Activated naive CD4-positive, alpha-beta T cell treated with anti-CD3 and anti-CD28 coated beads, Interleukin-2, amount 50 U/mL, for 16 hours (primary cell): ENCODE results near the gene SGSM1.
A peak's percentile ranks its signal among the peaks of the same experiment; 100 is the strongest.
"Not testable (repeated sequence)": the region's sequence is repeated elsewhere in the genome, so short reads cannot be mapped to it uniquely, and the experiment has no call there.

Experiments
- DNase-seq: peaks from one replicate; pipeline ENCODE4 v3.0.0-alpha.2; 2020

The SGSM1 gene

DNA sequence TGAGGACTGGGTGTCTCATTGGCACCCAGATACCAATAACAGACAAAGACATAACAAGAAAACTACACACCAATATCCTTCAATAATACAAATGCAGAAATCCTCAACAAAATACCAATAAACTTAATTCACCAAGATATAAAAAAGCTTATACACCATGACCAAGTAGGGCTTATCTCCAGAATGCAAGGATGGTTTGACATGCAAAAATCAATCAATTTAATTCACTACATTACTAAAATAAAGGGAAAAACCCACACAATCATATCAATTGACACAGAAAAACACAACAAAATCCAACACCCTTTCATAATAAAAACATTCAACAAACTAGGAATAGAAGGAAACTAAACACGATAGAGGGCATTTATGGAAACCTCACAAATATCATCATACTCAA is 99.9 kb downstream of the SGSM1 start:
- DNase-seq = no peak

- DNase-seq = not testable (repeated sequence)
These were observed 101.1 kb downstream of the SGSM1 start for GRCh38 chr22:24907101-24907500.

DNA sequence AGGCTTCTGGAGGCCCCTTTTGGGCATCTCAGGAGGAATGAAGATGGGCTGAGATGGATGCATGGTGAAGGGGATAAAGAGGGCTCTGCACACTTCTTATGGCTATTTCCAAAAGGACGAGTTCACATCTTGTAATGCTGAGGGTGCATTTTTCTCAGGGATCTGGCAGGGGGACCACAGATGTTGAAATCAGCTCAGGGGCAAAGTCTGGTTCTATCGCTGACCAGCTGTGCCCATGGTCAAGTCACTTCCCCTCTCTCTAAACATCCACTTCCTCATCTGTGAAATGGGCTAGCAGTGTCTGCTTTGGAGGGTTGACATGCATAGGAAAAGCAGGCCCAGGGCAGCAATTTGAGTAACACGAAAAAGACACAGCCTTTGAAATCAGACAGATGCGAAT is 114.0 kb downstream of the SGSM1 start:
- no peak for DNase-seq

GRCh38 chr22:24925586-24926427 is 119.8 kb downstream of the SGSM1 start:
- no peak for DNase-seq

GRCh38 chr22:24926428-24926725 is 120.4 kb downstream of the SGSM1 start:
- DNase-seq = no peak

GRCh38 chr22:24926849-24927579 is 121.0 kb downstream of the SGSM1 start:
- DNase-seq = no peak

DNA sequence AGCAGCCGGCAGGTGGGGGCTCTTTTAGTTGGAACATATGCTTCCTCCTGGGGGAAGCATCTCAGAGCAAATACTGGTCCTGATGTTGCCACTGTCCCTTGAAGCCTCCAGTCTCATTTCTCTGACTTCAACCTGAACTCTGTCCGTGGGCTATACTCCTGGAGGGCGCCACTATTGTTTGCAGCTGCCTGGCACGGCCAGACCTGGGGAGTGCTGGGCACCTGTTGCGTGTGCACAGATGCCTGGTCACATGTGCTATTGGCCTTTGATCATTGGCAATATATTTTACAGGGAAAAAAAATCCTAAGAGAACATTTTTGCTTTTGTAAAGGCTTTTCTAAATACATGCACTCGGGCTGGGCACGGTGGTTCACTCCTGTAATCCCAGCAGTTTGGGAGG is 122.3 kb downstream of the SGSM1 start:
- DNase-seq = no peak

DNA sequence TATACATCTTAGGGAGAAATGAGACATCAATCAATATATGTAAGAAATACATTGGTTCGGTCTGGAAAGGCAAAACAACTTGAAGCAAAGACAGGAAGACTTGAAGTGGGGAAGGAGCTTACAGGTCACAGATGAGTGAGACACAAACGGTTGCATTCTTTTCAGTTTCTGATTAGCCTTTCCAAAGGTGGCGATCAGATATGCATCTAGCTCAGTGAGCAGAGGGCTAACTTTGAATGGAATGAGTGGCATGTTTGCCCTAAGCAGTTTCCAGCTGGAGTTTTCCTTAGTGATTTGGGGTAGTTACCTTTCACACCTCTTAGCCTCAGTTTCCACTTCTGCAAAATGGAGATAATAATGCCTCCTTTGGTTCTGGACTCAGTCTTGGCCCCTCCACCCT is 124.7 kb downstream of the SGSM1 start:
- DNase-seq = no peak

DNA sequence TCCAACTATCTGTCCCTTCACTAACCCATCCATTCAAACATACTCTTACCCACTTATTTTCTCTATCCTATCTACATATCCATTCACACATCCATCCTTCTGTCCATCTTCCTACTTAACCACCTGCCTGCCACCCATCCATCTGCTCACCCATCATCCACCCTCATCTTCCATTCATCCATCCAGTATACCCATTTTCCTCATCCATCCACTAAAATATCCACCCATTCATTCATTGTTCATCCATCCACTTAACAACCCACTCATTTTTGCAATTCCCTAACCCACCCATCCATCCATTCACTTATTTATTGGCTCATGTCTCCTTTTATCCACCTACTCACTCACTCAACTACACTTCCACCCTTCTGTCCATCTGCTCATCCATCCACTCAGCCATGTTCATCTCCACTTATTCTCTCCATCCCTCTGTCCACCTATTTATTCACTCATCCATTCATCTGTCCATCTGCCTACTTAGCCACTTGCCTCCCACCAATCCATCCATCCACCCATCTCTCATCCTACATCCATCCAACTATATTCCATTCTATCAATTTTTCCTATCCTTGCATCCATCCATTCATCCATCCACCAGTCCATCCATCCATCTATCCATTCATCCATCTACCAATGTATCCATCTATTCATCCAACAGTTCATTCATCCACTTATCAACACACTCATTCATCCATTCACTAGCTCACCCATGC is 129.9 kb downstream of the SGSM1 start:
- no peak for DNase-seq

DNA sequence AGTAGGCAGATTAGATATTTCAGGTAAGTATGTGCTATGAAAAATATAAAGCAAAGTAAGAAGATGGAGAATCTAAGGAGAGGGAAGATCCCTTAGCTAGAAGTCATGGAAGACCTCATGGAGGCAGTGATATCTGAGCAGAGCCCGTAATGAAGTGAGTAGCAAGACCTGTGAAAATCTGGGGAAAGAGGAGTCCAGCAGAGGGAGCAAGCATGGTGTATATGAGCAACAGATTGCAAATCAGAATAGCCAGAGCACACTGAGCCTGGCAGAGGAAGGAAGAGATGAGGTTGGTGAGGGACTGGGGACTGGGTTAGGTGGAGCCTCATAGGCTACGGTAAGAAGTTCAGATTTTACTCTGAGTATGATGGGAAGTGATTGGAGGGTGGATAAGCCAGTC is 131.1 kb downstream of the SGSM1 start:
- DNase-seq = no peak

GRCh38 chr22:24938741-24939341 is 132.8 kb downstream of the SGSM1 start:
- DNase-seq = peak; percentile 12

GRCh38 chr22:24942301-24942700 is 136.3 kb downstream of the SGSM1 start:
- no peak for DNase-seq

DNA sequence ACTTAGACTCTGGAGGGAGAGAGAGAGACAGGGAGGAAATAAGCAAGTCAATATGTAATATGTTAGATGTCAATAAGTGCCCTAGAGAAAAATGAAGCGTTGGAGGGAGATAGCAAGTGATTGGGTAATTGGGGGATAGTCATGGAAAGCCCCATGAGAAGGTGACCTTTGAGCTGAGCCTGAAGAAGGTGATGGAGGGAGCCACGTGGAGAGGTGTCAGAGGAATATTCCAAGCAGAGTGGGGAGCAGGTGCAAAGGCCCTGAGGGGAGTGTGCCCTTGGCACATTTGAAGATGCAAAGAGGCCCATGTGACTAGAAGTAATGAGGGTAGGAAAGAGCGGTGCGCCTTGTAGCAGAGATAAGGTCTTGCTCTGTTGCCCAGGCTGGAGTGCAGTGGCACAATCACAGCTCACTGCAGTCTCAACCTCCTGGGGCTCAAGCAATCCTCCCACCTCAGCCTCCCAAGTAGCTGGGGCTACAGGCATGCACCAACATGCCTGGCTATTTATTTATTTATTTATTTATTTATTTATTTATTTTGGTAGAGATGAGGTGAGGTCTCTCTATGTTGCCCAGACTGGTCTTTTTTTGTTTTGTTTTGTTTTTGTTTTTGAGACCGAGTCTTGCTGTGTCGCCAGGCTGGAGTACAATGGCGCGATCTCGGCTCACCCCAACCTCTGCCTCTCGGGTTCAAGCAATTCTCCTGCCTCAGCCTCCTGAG is 138.4 kb downstream of the SGSM1 start:
- no peak for DNase-seq

- no peak for DNase-seq
These were observed 139.4 kb downstream of the SGSM1 start for GRCh38 chr22:24945430-24945829.

GRCh38 chr22:24947383-24947782 is 141.4 kb downstream of the SGSM1 start:
- no peak for DNase-seq

GRCh38 chr22:24947881-24948280 is 141.9 kb downstream of the SGSM1 start:
- no peak for DNase-seq

DNA sequence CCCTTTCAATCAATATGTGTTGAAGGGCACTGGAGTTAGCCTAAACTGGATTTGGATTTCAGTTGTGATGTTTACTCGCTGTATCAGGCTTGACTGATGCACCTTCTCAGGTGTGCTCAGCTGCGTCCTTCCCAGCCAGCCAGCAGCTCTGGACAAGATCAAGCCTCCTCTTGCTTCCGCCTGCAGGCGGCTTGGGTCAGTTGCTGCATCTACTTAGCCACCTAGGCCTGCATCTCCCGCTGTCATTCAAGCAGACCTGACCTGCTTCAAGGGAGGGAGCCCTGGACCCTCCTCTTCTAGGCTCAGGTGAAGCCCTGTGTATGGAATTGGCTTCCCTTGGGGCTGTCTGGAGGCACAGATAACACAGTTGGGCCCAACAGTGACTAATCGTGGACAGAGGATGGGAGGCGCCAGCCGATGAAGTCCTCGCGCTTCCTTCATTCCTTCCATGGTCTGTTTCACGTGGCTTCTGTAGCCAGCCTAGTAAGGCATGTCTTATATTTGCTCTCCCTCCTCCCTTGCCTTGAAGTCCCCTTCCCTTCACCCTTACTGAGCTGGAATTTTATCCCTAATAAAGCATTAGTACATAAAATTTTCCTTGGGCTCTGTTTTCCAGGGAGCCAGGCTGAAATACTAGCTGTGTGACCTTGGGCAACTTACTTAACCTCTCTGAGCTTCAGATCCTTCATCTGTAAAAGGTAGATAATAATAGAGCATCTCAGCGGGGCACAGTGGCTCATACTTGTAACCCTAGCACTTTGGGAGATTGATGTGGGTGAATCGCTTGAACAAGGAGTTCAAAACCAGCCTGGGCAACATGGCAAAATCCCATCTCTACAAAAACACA is 142.6 kb downstream of the SGSM1 start:
- DNase-seq = no peak

GRCh38 chr22:24950272-24950902 is 144.4 kb downstream of the SGSM1 start:
- no peak for DNase-seq

DNA sequence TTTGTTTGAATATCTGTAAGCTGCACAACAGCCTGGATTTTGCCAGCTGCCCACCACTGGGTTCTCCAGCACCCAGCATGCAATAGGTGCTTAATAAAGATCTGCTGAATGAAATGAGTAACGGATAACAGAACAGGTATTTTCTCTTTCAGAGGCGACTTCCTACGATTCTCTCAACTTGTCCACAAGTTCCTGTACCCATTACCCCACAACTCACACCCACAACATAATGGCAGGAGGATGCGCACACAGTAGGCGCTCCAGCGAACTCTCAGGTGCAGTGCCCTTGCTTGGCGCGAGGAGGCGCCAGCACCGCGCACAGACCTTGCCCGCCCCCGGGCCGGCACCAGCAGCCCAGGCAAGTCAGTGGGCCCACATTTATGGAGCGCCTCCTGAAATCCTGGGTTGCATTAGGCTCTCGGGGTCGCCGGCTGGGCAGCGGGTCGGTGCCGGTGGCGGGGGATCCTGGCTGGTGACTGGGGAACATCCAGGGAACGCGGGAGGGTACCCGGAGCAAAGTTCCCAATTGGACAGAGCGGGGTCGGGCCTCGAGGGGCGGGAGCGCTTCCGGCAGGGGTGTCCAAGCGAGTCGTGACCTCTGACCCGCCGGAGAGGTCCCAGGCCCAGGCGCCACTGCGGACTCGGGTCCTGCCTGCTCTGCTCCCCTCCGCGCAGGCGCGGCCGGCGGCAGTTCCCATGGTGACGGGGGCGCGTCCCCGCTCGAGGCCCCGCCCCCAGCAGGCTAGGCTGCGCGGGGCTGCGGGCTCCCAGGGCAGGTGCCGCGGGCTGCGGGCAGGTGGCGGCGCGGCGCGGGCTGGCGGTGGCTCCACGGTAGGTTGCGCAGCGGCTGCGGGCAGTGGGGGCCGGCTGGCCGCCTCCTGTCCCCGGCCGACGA is 146.2 kb downstream of the SGSM1 start, which contains the start of gene KIAA1671:
Gene KIAA1671, plus strand, starts transcription at position 775 of the 895 bp plus-strand sequence. CDS start 75,284 bp downstream, outside the sequence.
- peak; percentile 87 for DNase-seq

GRCh38 chr22:24952837-24953383 is 146.9 kb downstream of the SGSM1 start:
- no peak for DNase-seq
